Gastrocnemius medialis (tissue), 4 donors: ENCODE measurements around the gene SRR.

ENCODE experiments used
- POLR2A ChIP-seq, 2 donors: fragments of 450-650 bp; IDR thresholded peaks; one replicate each; pipeline ENCODE4 v1.6.1; 2017; ENCODE audit warnings: antibody characterized with exemption in 2 of 2, mild to moderate bottlenecking in 2 of 2, moderate library complexity in 2 of 2
- TF ChIP-seq, protein P1 (sequence below), 5 experiments: fragments of 450-650 bp in 3 of 5; fragments of 200-600 bp in 2 of 5; sonication (generic) in 2 of 5; IDR thresholded peaks in 4 of 5; conservative IDR thresholded peaks in 1 of 5; 1 replicate in 4 of 5; 2 replicates in 1 of 5; pipeline ENCODE4 v1.5.1; 2016 to 2019; ENCODE audit warnings: antibody characterized with exemption in 5 of 5, mild to moderate bottlenecking in 3 of 5, moderate library complexity in 3 of 5

DNA sequence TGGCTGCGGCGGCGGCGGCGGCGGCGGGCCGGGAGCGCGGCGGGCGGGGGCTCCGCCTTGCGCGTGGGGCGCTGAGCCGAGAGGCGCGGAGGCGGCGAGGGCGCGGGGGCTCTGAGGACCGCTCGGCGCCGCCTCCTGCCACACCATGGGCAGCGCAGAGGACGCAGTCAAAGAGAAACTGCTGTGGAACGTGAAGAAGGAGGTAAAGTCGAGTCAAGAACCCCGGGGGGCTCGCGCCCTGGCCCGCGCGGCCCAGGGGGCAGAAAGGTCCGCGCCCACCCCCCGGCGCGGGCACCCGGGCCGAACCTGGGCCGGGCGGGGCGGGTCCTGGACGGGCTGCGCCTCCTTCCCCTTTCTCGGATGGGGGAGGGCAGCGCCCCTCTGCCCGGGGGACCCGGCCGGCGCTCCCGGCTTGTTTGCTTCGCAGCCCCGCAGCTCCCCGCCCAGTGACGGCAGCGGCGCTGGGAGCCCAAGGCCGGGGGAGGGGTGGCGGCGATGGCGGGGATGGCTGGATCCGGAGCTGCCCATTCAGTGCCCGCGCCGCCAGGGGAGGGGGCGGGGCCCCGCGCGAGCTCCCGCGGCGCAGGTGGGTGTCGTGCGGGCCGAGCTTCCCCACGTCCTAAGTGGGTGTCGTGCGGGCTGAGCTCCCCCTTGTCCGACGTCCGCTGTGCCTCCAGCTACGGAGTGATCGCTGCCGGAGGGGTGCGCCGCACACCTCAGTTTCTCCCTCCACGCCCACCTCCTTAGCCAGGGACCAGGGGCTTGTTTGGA, 34.0 kb downstream of the SRR start:
- TF ChIP-seq, protein P1, sequence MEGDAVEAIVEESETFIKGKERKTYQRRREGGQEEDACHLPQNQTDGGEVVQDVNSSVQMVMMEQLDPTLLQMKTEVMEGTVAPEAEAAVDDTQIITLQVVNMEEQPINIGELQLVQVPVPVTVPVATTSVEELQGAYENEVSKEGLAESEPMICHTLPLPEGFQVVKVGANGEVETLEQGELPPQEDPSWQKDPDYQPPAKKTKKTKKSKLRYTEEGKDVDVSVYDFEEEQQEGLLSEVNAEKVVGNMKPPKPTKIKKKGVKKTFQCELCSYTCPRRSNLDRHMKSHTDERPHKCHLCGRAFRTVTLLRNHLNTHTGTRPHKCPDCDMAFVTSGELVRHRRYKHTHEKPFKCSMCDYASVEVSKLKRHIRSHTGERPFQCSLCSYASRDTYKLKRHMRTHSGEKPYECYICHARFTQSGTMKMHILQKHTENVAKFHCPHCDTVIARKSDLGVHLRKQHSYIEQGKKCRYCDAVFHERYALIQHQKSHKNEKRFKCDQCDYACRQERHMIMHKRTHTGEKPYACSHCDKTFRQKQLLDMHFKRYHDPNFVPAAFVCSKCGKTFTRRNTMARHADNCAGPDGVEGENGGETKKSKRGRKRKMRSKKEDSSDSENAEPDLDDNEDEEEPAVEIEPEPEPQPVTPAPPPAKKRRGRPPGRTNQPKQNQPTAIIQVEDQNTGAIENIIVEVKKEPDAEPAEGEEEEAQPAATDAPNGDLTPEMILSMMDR (IDR thresholded peaks at IDR 0.05 in 4 of 5, conservative IDR thresholded peaks at IDR 0.05 in 1 of 5) = peak in 1 of 5 experiments; percentile 11
- TF ChIP-seq POLR2A (IDR thresholded peaks at IDR 0.05) = peak; percentile 52 to 56
